Measurements from ENCODE around the gene AFG3L2. TPM values are rescaled to one million over a fixed set of nuclear protein-coding genes. Genes with fewer than 3 reads are reported as not detected.

AFG3L2 gene
- total RNA-seq, 1 donor from 2014 or later, result 50.2 TPM

DNA sequence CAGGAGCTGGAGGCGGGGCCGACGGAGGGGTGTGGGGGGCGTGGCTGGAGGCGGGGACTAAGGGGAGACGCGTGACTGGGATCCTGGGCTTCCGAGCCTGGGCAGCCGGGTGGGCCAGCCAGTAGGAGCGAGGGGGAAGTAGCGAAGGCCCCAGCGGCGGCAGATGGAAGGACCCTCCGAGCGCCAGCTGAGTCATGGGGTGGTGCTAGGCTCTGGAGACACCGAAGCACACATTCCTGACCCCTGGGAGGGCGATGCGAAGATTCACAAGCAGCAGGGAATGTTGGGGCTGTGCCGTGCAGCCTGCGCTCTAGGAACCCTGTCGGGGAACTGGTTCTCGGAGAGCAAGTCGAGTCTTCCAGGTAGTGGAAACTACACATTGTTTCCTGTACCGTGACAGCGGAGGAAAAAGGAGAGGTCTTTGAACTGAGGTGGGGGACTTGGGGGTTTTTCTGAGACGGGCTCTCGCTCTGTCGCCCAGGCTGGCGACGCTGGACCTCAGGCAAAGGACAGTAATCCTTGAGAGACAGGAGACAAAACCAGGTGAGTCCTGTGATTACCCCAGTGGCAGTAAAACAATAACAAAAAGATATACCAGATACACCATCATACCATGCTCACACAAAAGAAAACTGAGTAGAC lies 650 bp upstream of the AFG3L2 start:
- Histone ChIP-seq H3K4me3 (ENCODE audit: low read depth, low read length) (peak overlapping the region; percentile 66), H3K27me3 (ENCODE audit: control insufficient read depth, insufficient read depth, low read length) (no peaks in the 10 kb centered on the region), H3K36me3 (ENCODE audit: control insufficient read depth, insufficient read depth, low read length) (no peaks in the 10 kb centered on the region)
- DNase-seq (ENCODE audit: low read depth), result peak; percentile 89
- TF ChIP-seq, protein P1, sequence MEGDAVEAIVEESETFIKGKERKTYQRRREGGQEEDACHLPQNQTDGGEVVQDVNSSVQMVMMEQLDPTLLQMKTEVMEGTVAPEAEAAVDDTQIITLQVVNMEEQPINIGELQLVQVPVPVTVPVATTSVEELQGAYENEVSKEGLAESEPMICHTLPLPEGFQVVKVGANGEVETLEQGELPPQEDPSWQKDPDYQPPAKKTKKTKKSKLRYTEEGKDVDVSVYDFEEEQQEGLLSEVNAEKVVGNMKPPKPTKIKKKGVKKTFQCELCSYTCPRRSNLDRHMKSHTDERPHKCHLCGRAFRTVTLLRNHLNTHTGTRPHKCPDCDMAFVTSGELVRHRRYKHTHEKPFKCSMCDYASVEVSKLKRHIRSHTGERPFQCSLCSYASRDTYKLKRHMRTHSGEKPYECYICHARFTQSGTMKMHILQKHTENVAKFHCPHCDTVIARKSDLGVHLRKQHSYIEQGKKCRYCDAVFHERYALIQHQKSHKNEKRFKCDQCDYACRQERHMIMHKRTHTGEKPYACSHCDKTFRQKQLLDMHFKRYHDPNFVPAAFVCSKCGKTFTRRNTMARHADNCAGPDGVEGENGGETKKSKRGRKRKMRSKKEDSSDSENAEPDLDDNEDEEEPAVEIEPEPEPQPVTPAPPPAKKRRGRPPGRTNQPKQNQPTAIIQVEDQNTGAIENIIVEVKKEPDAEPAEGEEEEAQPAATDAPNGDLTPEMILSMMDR (IDR thresholded peaks at IDR 0.05; ENCODE audit: insufficient read depth, low read length, poor library complexity, severe bottlenecking), result no peak

DNA sequence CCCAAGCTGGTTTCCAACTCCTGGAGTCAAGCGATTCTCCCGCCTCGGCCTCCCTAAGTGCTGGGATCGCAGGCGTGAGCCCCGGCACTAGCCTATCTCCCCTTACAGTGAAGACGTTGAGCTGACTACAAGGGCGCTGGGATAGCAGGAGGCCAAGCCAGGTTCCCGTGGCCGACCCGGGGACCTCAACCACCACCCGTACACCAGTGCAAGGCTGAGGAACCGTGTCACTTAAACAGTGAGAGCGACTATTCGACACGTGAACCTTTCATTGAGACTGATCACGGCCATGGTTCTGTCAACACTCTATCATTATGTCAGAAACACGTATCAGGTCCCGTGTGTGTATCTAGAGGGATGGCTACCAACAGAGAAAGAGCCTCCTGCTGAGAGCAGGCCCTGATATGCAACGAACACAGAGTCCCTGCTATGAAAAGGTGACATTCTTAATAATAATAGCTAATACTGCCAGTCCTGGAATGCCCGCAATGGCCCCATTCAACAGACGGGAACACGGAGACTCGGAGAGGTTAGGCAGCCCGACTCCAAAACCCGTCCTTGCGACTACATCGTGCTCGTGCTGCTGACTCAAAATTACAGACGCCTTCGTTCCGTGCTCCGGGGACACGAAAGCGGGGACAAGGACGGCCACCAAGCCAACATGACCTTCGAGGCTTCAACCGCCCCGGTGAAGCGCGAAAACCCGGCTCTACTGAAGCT lies 833 bp downstream of the AFG3L2 start:
- TF ChIP-seq, protein P1 (IDR thresholded peaks at IDR 0.05; ENCODE audit: insufficient read depth, low read length, poor library complexity, severe bottlenecking), result no peak
- peak overlapping the region; percentile 64 for H3K4me3 ChIP-seq (ENCODE audit: low read depth, low read length)
- H3K36me3 ChIP-seq (ENCODE audit: control insufficient read depth, insufficient read depth, low read length), result no peaks in the 10 kb centered on the region
- DNase-seq (ENCODE audit: low read depth), result no peak
- no peaks in the 10 kb centered on the region for H3K27me3 ChIP-seq (ENCODE audit: control insufficient read depth, insufficient read depth, low read length)

DNA sequence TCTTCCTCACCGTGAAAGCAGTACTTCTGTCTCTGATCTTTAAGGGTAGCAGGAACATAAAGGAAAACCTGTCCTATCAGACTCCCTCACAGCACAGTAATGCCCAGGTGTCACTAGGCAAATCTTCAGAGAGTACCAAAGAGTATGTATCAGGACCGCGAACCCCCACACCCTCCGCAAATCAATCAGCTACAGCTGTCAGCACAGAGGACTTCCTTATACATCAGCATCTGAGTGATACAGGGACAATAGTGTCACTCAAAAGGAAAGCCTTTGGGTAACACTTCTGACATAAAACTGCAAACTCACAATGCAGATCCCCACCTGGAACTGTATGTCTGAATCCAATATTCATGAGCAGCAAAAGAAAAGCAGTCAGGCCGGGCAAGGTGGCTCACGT lies 2.6 kb downstream of the AFG3L2 start:
- Histone ChIP-seq H3K36me3 (ENCODE audit: control insufficient read depth, insufficient read depth, low read length) (no peaks in the 10 kb centered on the region), H3K4me3 (ENCODE audit: low read depth, low read length) (no peak overlapping the region), H3K27me3 (ENCODE audit: control insufficient read depth, insufficient read depth, low read length) (no peaks in the 10 kb centered on the region)
- TF ChIP-seq, protein P1 (IDR thresholded peaks at IDR 0.05; ENCODE audit: insufficient read depth, low read length, poor library complexity, severe bottlenecking), result no peak
- DNase-seq (ENCODE audit: low read depth), result no peak

DNA sequence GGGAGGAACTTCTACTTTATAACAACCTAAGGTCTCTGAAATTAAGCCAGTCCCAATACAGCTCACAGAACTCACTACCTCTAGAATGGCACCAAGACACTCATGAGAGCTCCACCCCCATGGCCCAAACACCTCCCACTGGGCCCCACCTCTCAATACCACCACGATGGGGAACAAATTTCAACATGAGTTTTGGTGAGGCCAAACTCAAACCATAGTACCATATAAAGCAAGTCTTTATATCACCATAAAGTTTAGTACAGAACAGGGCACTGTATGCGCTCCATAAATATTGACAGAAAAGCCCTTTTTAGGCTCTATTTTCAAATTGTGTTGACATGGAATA lies 3.3 kb downstream of the AFG3L2 start:
- TF ChIP-seq, protein P1 (IDR thresholded peaks at IDR 0.05; ENCODE audit: insufficient read depth, low read length, poor library complexity, severe bottlenecking), result no peak
- Histone ChIP-seq H3K4me3 (ENCODE audit: low read depth, low read length) (no peak overlapping the region), H3K36me3 (ENCODE audit: control insufficient read depth, insufficient read depth, low read length) (no peaks in the 10 kb centered on the region), H3K27me3 (ENCODE audit: control insufficient read depth, insufficient read depth, low read length) (no peaks in the 10 kb centered on the region)
- no peak for DNase-seq (ENCODE audit: low read depth)

DNA sequence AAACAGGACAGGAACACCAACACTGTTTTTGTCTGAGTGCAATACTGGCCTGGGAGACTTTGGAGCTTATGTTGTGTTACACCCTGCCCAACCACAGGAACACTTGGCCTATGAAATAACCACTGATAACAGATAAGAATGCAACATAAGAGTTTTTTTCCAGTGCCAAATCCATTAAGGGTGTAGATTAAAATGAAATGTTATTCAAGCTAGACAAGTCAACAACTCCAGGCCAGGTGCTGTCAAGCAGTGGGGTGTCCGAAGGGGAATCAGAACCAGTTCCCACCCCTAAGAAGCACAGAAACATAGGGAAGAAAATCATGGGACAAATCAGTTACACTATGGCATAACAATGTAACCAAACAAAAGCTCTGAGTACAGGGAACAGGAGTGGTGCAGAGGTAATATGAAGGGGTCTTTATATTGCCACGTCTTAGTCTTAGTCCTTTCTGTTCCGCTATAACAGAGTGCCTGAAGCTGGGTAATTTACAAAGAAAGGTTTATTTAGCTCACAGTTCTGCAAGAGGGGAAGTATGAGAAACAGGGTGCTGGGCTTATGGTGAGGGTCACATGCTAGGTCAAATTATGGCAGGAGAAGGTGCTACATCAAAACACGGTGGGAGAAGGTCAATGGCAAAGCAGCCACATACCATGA lies 3.8 kb downstream of the AFG3L2 start:
- H3K27me3 ChIP-seq (ENCODE audit: control insufficient read depth, insufficient read depth, low read length), result no peaks in the 10 kb centered on the region
- TF ChIP-seq, protein P1 (IDR thresholded peaks at IDR 0.05; ENCODE audit: insufficient read depth, low read length, poor library complexity, severe bottlenecking), result no peak
- no peak overlapping the region for H3K4me3 ChIP-seq (ENCODE audit: low read depth, low read length)
- H3K36me3 ChIP-seq (ENCODE audit: control insufficient read depth, insufficient read depth, low read length), result no peaks in the 10 kb centered on the region
- no peak for DNase-seq (ENCODE audit: low read depth)

All from kidney epithelial cell (primary cell).